Neuronal stem cell (in vitro differentiated cells): ENCODE results near the gene MACROD2.

ENCODE experiments used
- DNase-seq: peaks from one replicate; pipeline ENCODE4 v3.0.0-alpha.2; 2013; ENCODE audit warnings: low spot score
- H2AFZ ChIP-seq: one replicate; pipeline ENCODE4 v1.6.1; 2013; ENCODE audit warnings: mild to moderate bottlenecking, low read length, inconsistent platforms
- H2AK5ac ChIP-seq: 2 replicates; pipeline ENCODE4 v1.6.1; 2013; ENCODE audit warnings: low read depth, mild to moderate bottlenecking, inconsistent platforms, low read length, moderate library complexity, mixed read lengths
- H2BK120ac ChIP-seq: 2 replicates; pipeline ENCODE4 v1.6.1; 2013; ENCODE audit warnings: low read depth, mild to moderate bottlenecking, inconsistent platforms, low read length, moderate library complexity, mixed read lengths
- H2BK12ac ChIP-seq: one replicate; pipeline ENCODE4 v1.6.1; 2013; ENCODE audit warnings: low read length, inconsistent platforms
- H2BK15ac ChIP-seq: 2 replicates; pipeline ENCODE4 v1.6.1; 2013; ENCODE audit warnings: mild to moderate bottlenecking, low read length, inconsistent platforms, mixed read lengths
- H2BK5ac ChIP-seq: one replicate; pipeline ENCODE4 v1.6.1; 2013; ENCODE audit warnings: inconsistent platforms, mild to moderate bottlenecking, low read length, moderate library complexity
- H3K14ac ChIP-seq: one replicate; pipeline ENCODE4 v1.6.1; 2013; ENCODE audit warnings: low read length, inconsistent platforms
- H3K18ac ChIP-seq: 2 replicates; pipeline ENCODE4 v1.6.1; 2013; ENCODE audit warnings: low read length, inconsistent platforms
- H3K23ac ChIP-seq: 2 replicates; pipeline ENCODE4 v1.6.1; 2013; ENCODE audit warnings: low read depth, mild to moderate bottlenecking, mixed read lengths, low read length, inconsistent platforms; ENCODE audit not compliant: poor library complexity
- H3K27ac ChIP-seq: replicated peaks from 3 replicates; pipeline ENCODE4 v1.5.1; 2013; ENCODE audit warnings: low read length, inconsistent platforms
- H3K27me3 ChIP-seq, 3 experiments: 2 replicates each; pipeline ENCODE4 v1.6.1; 2013; ENCODE audit warnings: low read length in 3 of 3, mild to moderate bottlenecking in 2 of 3, inconsistent platforms in 1 of 3, low read depth in 1 of 3, mixed read lengths in 1 of 3, moderate library complexity in 1 of 3; ENCODE audit not compliant: control insufficient read depth in 3 of 3, insufficient read depth in 3 of 3
- H3K36me3 ChIP-seq, 2 donors: replicated peaks in 1 of 2; 2 replicates each; pipeline ENCODE4 v1.6.1; 2013; ENCODE audit warnings: low read length in 2 of 2; ENCODE audit not compliant: control insufficient read depth in 2 of 2, insufficient read depth in 2 of 2
- H3K4ac ChIP-seq: 2 replicates; pipeline ENCODE4 v1.6.1; 2013; ENCODE audit warnings: inconsistent platforms, mild to moderate bottlenecking, low read length, moderate library complexity
- H3K4me1 ChIP-seq, 2 donors: 1 replicate in 1 of 2; 2 replicates in 1 of 2; pipeline ENCODE4 v1.6.1; 2013; ENCODE audit warnings: low read length in 2 of 2, low read depth in 1 of 2; ENCODE audit not compliant: control insufficient read depth in 2 of 2, insufficient read depth in 1 of 2
- H3K4me2 ChIP-seq: one replicate; pipeline ENCODE4 v1.6.1; 2013; ENCODE audit warnings: mild to moderate bottlenecking, low read length, inconsistent platforms; ENCODE audit not compliant: insufficient read depth, poor library complexity, severe bottlenecking
- H3K4me3 ChIP-seq, 2 donors: 2 replicates each; pipeline ENCODE4 v1.5.1; 2013; ENCODE audit warnings: low read length in 2 of 2, mild to moderate bottlenecking in 2 of 2, inconsistent platforms in 1 of 2, moderate library complexity in 1 of 2
- H3K79me1 ChIP-seq: one replicate; pipeline ENCODE4 v1.6.1; 2013; ENCODE audit warnings: low read depth, mild to moderate bottlenecking, inconsistent platforms, low read length, moderate library complexity
- H3K9ac ChIP-seq: one replicate; pipeline ENCODE4 v1.6.1; 2013; ENCODE audit warnings: mild to moderate bottlenecking, low read depth, low read length, inconsistent platforms; ENCODE audit not compliant: poor library complexity
- H3K9me3 ChIP-seq, 2 donors: replicated peaks in 1 of 2; 2 replicates each; pipeline versions ENCODE3 to v1.6.1; 2013; ENCODE audit warnings: low read length in 2 of 2, mild to moderate bottlenecking in 2 of 2, inconsistent platforms in 1 of 2, low read depth in 1 of 2, mixed read lengths in 1 of 2, moderate library complexity in 1 of 2; ENCODE audit not compliant: control insufficient read depth in 2 of 2, insufficient read depth in 1 of 2
- H4K8ac ChIP-seq: one replicate; pipeline ENCODE4 v1.6.1; 2013; ENCODE audit warnings: low read depth, mild to moderate bottlenecking, inconsistent platforms, low read length, moderate library complexity
- H4K91ac ChIP-seq: one replicate; pipeline ENCODE4 v1.6.1; 2013; ENCODE audit warnings: low read length, low read depth, mild to moderate bottlenecking, inconsistent platforms; ENCODE audit not compliant: poor library complexity
- WGBS, 2 donors: extraction: QIAGEN DNeasy Blood & Tissue Kit; methylation state at CpG; one replicate each; pipeline ENCODE4 v1.1.7; 2013; ENCODE audit warnings: missing lambda C conversion rate in 2 of 2, mixed read lengths in 1 of 2; ENCODE audit not compliant: insufficient read length in 2 of 2, insufficient replicate concordance in 1 of 2; ENCODE audit errors: extremely low coverage in 2 of 2; 5-methylcytosine and 5-hydroxymethylcytosine counted together

MACROD2 gene

GRCh38 chr20:15619341-15619740 is 1624.0 kb downstream of the MACROD2 start:
- no peak overlapping the region for H2BK120ac ChIP-seq

GRCh38 chr20:15619816-15620215 is 1624.5 kb downstream of the MACROD2 start:
- no peaks in the 10 kb centered on the region for H3K27me3 ChIP-seq
- no peak overlapping the region for H3K27ac ChIP-seq
- peak overlapping the region; percentile 38 for H2AFZ ChIP-seq
- no peak overlapping the region for H3K4me2 ChIP-seq
- no peak overlapping the region for H3K23ac ChIP-seq
- H2AK5ac ChIP-seq, result no peak overlapping the region
- no peak overlapping the region for H3K14ac ChIP-seq
- no peak overlapping the region for H3K9ac ChIP-seq
- DNase-seq, result no peak
- no peak overlapping the region for H3K4me3 ChIP-seq
- no peak overlapping the region for H2BK5ac ChIP-seq
- H2BK12ac ChIP-seq, result no peak overlapping the region
- H3K4ac ChIP-seq, result no peak overlapping the region
- H3K79me1 ChIP-seq, result no peaks in the 10 kb centered on the region
- no peak overlapping the region for H2BK120ac ChIP-seq
- H3K36me3 ChIP-seq, result no peaks in the 10 kb centered on the region
- H4K91ac ChIP-seq, result no peak overlapping the region
- no CpG with 5 or more reads among the region's 6 CpGs for WGBS, 2 donors
- peaks cover 0 to 5% of the 10 kb centered on the region in 2 donors for H3K9me3 ChIP-seq
- H3K18ac ChIP-seq, result no peak overlapping the region
- no peak overlapping the region for H4K8ac ChIP-seq
- H3K4me1 ChIP-seq, result no peaks in the 10 kb centered on the region
- H2BK15ac ChIP-seq, result no peak overlapping the region

More at GRCh38 chr20:15619341-15619740, 1624.0 kb downstream of the MACROD2 start:
- H3K27ac ChIP-seq, result no peak overlapping the region
- no CpG with 5 or more reads among the region's 4 CpGs for WGBS, 2 donors
- H3K18ac ChIP-seq, result no peak overlapping the region
- H3K23ac ChIP-seq, result no peak overlapping the region
- peaks cover 0 to 5% of the 10 kb centered on the region in 2 donors for H3K9me3 ChIP-seq
- H2AK5ac ChIP-seq, result no peak overlapping the region
- H2BK12ac ChIP-seq, result no peak overlapping the region
- H3K79me1 ChIP-seq, result no peaks in the 10 kb centered on the region
- no peaks in the 10 kb centered on the region for H3K36me3 ChIP-seq
- no peaks in the 10 kb centered on the region for H3K4me1 ChIP-seq
- H4K8ac ChIP-seq, result no peak overlapping the region
- H2AFZ ChIP-seq, result peak overlapping the region; percentile 47
- no peak overlapping the region for H2BK5ac ChIP-seq
- H3K27me3 ChIP-seq, result no peaks in the 10 kb centered on the region
- H4K91ac ChIP-seq, result no peak overlapping the region
- H3K9ac ChIP-seq, result no peak overlapping the region
- no peak overlapping the region for H3K4me2 ChIP-seq
- no peak overlapping the region for H2BK15ac ChIP-seq
- H3K4me3 ChIP-seq, result no peak overlapping the region
- H3K14ac ChIP-seq, result no peak overlapping the region
- DNase-seq, result no peak
- no peak overlapping the region for H3K4ac ChIP-seq

DNA sequence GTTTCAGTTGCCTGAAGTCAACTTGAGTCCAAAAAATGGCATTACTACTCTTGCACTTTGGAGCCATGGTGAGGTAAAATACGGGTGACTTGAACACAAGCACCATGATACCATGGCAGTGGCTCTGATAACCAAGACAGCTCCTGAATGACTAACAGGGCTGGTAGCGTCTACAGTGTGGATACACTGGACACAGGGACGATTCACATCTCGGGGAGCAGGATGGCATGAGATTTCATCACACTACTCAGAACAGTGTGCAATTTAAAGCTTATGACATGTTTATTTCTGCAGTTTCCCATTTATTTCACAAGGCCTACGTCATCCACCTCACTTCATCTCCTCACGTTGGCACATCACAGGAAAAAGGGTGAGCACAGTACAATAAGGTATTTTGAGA is 1627.1 kb downstream of the MACROD2 start:
- no peak overlapping the region for H3K27ac ChIP-seq
- H3K4me2 ChIP-seq, result no peak overlapping the region
- H4K91ac ChIP-seq, result no peak overlapping the region
- no peak overlapping the region for H3K4ac ChIP-seq
- no peak overlapping the region for H3K23ac ChIP-seq
- no peaks in the 10 kb centered on the region for H3K27me3 ChIP-seq
- no peak overlapping the region for H2BK5ac ChIP-seq
- no peaks in the 10 kb centered on the region for H3K36me3 ChIP-seq
- H3K9me3 ChIP-seq, result peaks cover 0 to 5% of the 10 kb centered on the region in 2 donors
- no peak overlapping the region for H3K14ac ChIP-seq
- no peak overlapping the region for H4K8ac ChIP-seq
- no CpG with 5 or more reads among the region's 6 CpGs for WGBS, 2 donors
- no peak overlapping the region for H2BK12ac ChIP-seq
- DNase-seq, result no peak
- no peak overlapping the region for H3K18ac ChIP-seq
- H2BK15ac ChIP-seq, result no peak overlapping the region
- H3K79me1 ChIP-seq, result no peaks in the 10 kb centered on the region
- no peak overlapping the region for H2BK120ac ChIP-seq
- no peak overlapping the region for H3K4me3 ChIP-seq
- H3K9ac ChIP-seq, result no peak overlapping the region
- no peak overlapping the region for H2AFZ ChIP-seq
- no peak overlapping the region for H2AK5ac ChIP-seq
- H3K4me1 ChIP-seq, result no peaks in the 10 kb centered on the region

- no peak overlapping the region for H4K8ac ChIP-seq
- H2AK5ac ChIP-seq, result no peak overlapping the region
- H3K4me3 ChIP-seq, result no peak overlapping the region
- no peak overlapping the region for H2BK5ac ChIP-seq
- H2BK15ac ChIP-seq, result no peak overlapping the region
- H4K91ac ChIP-seq, result no peak overlapping the region
- no CpG with 5 or more reads among the region's 2 CpGs for WGBS, 2 donors
- H3K14ac ChIP-seq, result no peak overlapping the region
- no peak overlapping the region for H2BK120ac ChIP-seq
- H2AFZ ChIP-seq, result no peak overlapping the region
- H3K27me3 ChIP-seq, result no peaks in the 10 kb centered on the region
- no peak overlapping the region for H3K4ac ChIP-seq
- H3K23ac ChIP-seq, result no peak overlapping the region
- H3K36me3 ChIP-seq, result no peaks in the 10 kb centered on the region
- no peak overlapping the region for H3K4me2 ChIP-seq
- peaks cover 0 to 5% of the 10 kb centered on the region in 2 donors for H3K9me3 ChIP-seq
- H3K79me1 ChIP-seq, result no peaks in the 10 kb centered on the region
- H2BK12ac ChIP-seq, result no peak overlapping the region
- no peak overlapping the region for H3K27ac ChIP-seq
- no peaks in the 10 kb centered on the region for H3K4me1 ChIP-seq
- DNase-seq, result no peak
- H3K18ac ChIP-seq, result no peak overlapping the region
- no peak overlapping the region for H3K9ac ChIP-seq
Observed at GRCh38 chr20:15623215-15623614, 1627.9 kb downstream of the MACROD2 start.
